Measurements from ENCODE around the gene RBPMS2. TPM values are rescaled to one million over a fixed set of nuclear protein-coding genes. Genes with fewer than 3 reads are reported as not detected.

RBPMS2 gene
- total RNA-seq, 1 donor from 2014 or later, result not detected

DNA sequence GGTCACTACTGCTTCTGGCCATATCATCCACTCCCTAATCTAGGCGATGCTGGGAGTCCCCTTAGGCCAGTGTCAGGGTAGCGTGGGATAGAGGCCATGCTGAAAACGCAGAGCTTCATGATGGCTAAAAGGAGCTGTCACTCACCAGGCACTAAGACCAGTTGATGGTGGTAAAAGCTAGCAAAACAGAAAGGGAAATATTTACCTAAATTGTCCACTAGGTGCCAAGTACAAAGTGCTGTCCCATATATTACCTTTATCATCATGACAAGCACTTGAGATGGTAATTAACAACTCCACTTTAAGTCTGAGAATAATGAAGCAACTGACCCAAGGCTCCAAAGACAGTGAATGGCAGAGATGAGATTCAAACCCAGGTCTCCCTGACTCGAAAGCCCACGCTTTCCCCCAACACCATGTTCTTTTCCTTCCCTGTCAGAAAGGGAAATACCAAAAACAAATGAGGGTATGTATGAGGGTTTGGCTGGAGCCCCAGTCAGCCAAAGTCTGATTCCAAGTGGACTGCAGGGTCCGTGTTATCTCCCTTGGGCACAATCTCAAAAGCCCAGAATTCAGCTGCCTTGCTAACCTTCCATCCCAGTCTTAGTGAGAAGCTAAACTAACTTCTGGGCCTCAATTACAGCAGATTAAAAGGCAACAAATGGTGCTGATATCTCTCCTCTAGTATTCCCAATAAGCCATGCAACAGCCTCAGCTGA, 84.7 kb downstream of the RBPMS2 start:
- DNase-seq, result peak; percentile 29

DNA sequence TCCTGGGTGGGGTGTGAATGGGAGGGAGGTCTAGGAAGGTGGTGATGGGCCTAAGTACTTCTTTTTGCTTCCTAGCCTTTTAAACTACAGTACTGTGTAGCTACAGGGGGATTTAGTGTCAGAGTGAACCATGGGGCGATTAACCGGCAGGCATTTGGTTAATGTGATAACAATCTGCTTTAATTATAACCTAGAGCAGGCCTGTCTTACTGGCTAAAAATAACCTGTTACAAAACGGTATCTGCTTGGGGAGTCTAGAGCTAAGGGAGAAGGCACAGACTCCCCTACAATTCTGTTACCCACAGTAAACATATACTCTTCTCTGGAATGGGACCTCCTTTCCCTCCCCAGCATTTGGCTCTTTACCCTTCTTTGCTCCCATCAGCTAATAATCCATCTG, 85.4 kb downstream of the RBPMS2 start:
- no peak for DNase-seq

Other genes with a start within 250 kb of the RBPMS2 start
- 5.4 and 16.5 TPM in 2 replicates for gene PIF1, start 50.1 kb upstream of the RBPMS2 start, total RNA-seq
- 61.3 and 65.9 TPM in 2 replicates for gene PLEKHO2, start 66.3 kb upstream of the RBPMS2 start, total RNA-seq
- gene ANKDD1A, start 136.3 kb upstream of the RBPMS2 start, total RNA-seq, result 5.6 and 5.8 TPM in 2 replicates
- 77.3 and 84.7 TPM in 2 replicates for gene SPG21, start 214.3 kb upstream of the RBPMS2 start, total RNA-seq